Endothelial cell (in vitro differentiated cells): ENCODE data around the gene DNAJC16. TPM values are rescaled to one million over a fixed set of nuclear protein-coding genes. Genes with fewer than 3 reads are reported as not detected.

ENCODE experiments used
- DNase-seq: peaks from one replicate; pipeline ENCODE4 v3.0.0; 2021; ENCODE audit warnings: low spot score
- H3K27ac Mint-ChIP-seq: one replicate; pipeline ENCODE4 v1.8.0; 2021; ENCODE audit warnings: mixed read lengths, inconsistent platforms; ENCODE audit not compliant: unreplicated experiment
- H3K27me3 Mint-ChIP-seq: one replicate; pipeline ENCODE4 v1.8.0; 2021; ENCODE audit warnings: mild to moderate bottlenecking, moderate library complexity, mixed read lengths, inconsistent platforms; ENCODE audit not compliant: unreplicated experiment
- H3K36me3 Mint-ChIP-seq: one replicate; pipeline ENCODE4 v1.8.0; 2021; ENCODE audit warnings: mild to moderate bottlenecking, low read depth, mixed read lengths, inconsistent platforms; ENCODE audit not compliant: unreplicated experiment
- H3K4me1 Mint-ChIP-seq: one replicate; pipeline ENCODE4 v1.8.0; 2021; ENCODE audit warnings: mild to moderate bottlenecking, mixed read lengths, inconsistent platforms; ENCODE audit not compliant: unreplicated experiment
- H3K4me3 Mint-ChIP-seq: one replicate; pipeline ENCODE4 v1.8.0; 2021; ENCODE audit warnings: mild to moderate bottlenecking, mixed read lengths, inconsistent platforms; ENCODE audit not compliant: unreplicated experiment
- H3K9me3 Mint-ChIP-seq: one replicate; pipeline ENCODE4 v1.8.0; 2021; ENCODE audit warnings: mixed read lengths, inconsistent platforms; ENCODE audit not compliant: unreplicated experiment
- CTCF ChIP-seq: fragments of 200-600 bp; sonication (generic); IDR thresholded peaks from one replicate; pipeline ENCODE4 v1.5.0; 2021; ENCODE audit warnings: antibody characterized with exemption; ENCODE audit not compliant: unreplicated experiment
- total RNA-seq: library from RNA; stranded (reverse); fragmentation: NEBNext Ultra II Directional; extraction: Animal tissue kit (Norgen Biotek cat#: 25700); gene quantifications from one replicate; pipeline ENCODE4 v1.2.1, GENCODE V29; 2021; ENCODE audit not compliant: unreplicated experiment

DNAJC16 gene
- total RNA-seq, 1 donor from 2014 or later = 19.9 TPM

- peaks cover 9% of the 10 kb centered on the region for H3K36me3 Mint-ChIP-seq
- H3K27ac Mint-ChIP-seq = no peak overlapping the region
- H3K4me1 Mint-ChIP-seq = peaks cover 11% of the 10 kb centered on the region
- no peak overlapping the region for H3K4me3 Mint-ChIP-seq
- no peak for TF ChIP-seq CTCF
- H3K27me3 Mint-ChIP-seq = peaks cover 6% of the 10 kb centered on the region
- no peak for DNase-seq
- H3K9me3 Mint-ChIP-seq = no peaks in the 10 kb centered on the region
Observed at GRCh38 chr1:15571266-15571665, 44.6 kb downstream of the DNAJC16 start.

- peaks cover 4% of the 10 kb centered on the region for H3K27me3 Mint-ChIP-seq
- no peaks in the 10 kb centered on the region for H3K9me3 Mint-ChIP-seq
- H3K4me3 Mint-ChIP-seq = no peak overlapping the region
- DNase-seq = no peak
- no peak for TF ChIP-seq CTCF
- peaks cover 4% of the 10 kb centered on the region for H3K36me3 Mint-ChIP-seq
- no peak overlapping the region for H3K27ac Mint-ChIP-seq
- no peaks in the 10 kb centered on the region for H3K4me1 Mint-ChIP-seq
Observed at GRCh38 chr1:15573477-15573876, 46.8 kb downstream of the DNAJC16 start.

- peaks cover 5% of the 10 kb centered on the region for H3K27me3 Mint-ChIP-seq
Observed at GRCh38 chr1:15574741-15575140, 48.1 kb downstream of the DNAJC16 start.

GRCh38 chr1:15575549-15576150, 49.0 kb downstream of the DNAJC16 start:
- no peak for DNase-seq
- H3K27me3 Mint-ChIP-seq = peaks cover 5% of the 10 kb centered on the region
- no peak for TF ChIP-seq CTCF
- peaks cover 4% of the 10 kb centered on the region for H3K4me1 Mint-ChIP-seq
- H3K4me3 Mint-ChIP-seq = no peak overlapping the region
- no peaks in the 10 kb centered on the region for H3K36me3 Mint-ChIP-seq
- H3K9me3 Mint-ChIP-seq = no peaks in the 10 kb centered on the region
- H3K27ac Mint-ChIP-seq = no peak overlapping the region

More at GRCh38 chr1:15574741-15575140, 48.1 kb downstream of the DNAJC16 start:
- H3K4me1 Mint-ChIP-seq = peaks cover 4% of the 10 kb centered on the region
- DNase-seq = no peak
- H3K9me3 Mint-ChIP-seq = no peaks in the 10 kb centered on the region
- H3K27ac Mint-ChIP-seq = no peak overlapping the region
- TF ChIP-seq CTCF = no peak
- no peak overlapping the region for H3K4me3 Mint-ChIP-seq
- no peaks in the 10 kb centered on the region for H3K36me3 Mint-ChIP-seq

GRCh38 chr1:15577691-15578090, 51.0 kb downstream of the DNAJC16 start:
- no peak overlapping the region for H3K4me3 Mint-ChIP-seq

More at GRCh38 chr1:15577691-15578090, 51.0 kb downstream of the DNAJC16 start:
- H3K27ac Mint-ChIP-seq = no peak overlapping the region
- no peak for DNase-seq
- no peaks in the 10 kb centered on the region for H3K9me3 Mint-ChIP-seq
- peaks cover 4% of the 10 kb centered on the region for H3K4me1 Mint-ChIP-seq
- no peaks in the 10 kb centered on the region for H3K36me3 Mint-ChIP-seq
- TF ChIP-seq CTCF = no peak
- H3K27me3 Mint-ChIP-seq = peaks cover 5% of the 10 kb centered on the region
